Liver (tissue), 3 donors: ENCODE data around the gene IFIT3.

Source experiments
- CTCF ChIP-seq: fragments of 150-350 bp; IDR thresholded peaks from 2 replicates; pipeline ENCODE4 v1.5.1; 2017; ENCODE audit warnings: improper control_type of control experiment, low read depth, low read length; ENCODE audit not compliant: missing input control
- EGR1 ChIP-seq, 2 donors: IDR thresholded peaks; 2 replicates each; pipeline ENCODE4 v1.6.1; 2016 to 2018; ENCODE audit warnings: antibody characterized with exemption in 2 of 2, low read depth in 2 of 2
- GABPA ChIP-seq, 2 donors: IDR thresholded peaks in 1 of 2; conservative IDR thresholded peaks in 1 of 2; 2 replicates each; pipeline ENCODE4 v1.6.1; 2016; ENCODE audit warnings: antibody characterized with exemption in 2 of 2, mild to moderate bottlenecking in 1 of 2, moderate library complexity in 1 of 2
- HNF4G ChIP-seq: IDR thresholded peaks from 2 replicates; pipeline ENCODE4 v1.6.1; 2016; ENCODE audit warnings: antibody characterized with exemption
- JUND ChIP-seq, 2 donors: IDR thresholded peaks; 2 replicates each; pipeline ENCODE4 v1.6.1; 2016; ENCODE audit warnings: antibody characterized with exemption in 2 of 2
- MAX ChIP-seq: IDR thresholded peaks from 2 replicates; pipeline ENCODE4 v1.6.1; 2016; ENCODE audit warnings: antibody characterized with exemption
- NR2F2 ChIP-seq: IDR thresholded peaks from 2 replicates; pipeline ENCODE4 v1.6.1; 2016; ENCODE audit warnings: antibody characterized with exemption
- REST ChIP-seq: IDR thresholded peaks from 2 replicates; pipeline ENCODE4 v1.6.1; 2016; ENCODE audit warnings: antibody characterized with exemption, mild to moderate bottlenecking
- TAF1 ChIP-seq: conservative IDR thresholded peaks from 2 replicates; pipeline ENCODE4 v1.6.1; 2016; ENCODE audit warnings: antibody characterized with exemption, mild to moderate bottlenecking
- YY1 ChIP-seq: IDR thresholded peaks from 2 replicates; pipeline ENCODE4 v1.6.1; 2016; ENCODE audit warnings: antibody characterized with exemption, mild to moderate bottlenecking
- TF ChIP-seq, protein P1 (sequence below): IDR thresholded peaks from 2 replicates; pipeline ENCODE4 v1.6.1; 2016; ENCODE audit warnings: antibody characterized with exemption
- donor health status: healthy.
- donor health status: healthy.

GRCh38 chr10:89351780-89352597 lies 24.2 kb downstream of the IFIT3 start:
- TF ChIP-seq, protein P1, sequence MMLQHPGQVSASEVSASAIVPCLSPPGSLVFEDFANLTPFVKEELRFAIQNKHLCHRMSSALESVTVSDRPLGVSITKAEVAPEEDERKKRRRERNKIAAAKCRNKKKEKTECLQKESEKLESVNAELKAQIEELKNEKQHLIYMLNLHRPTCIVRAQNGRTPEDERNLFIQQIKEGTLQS, result no peak
- TF ChIP-seq YY1, result peak; percentile 93
- TF ChIP-seq CTCF, result no peak
- peak; percentile 93 for TF ChIP-seq NR2F2
- peak; percentile 41 to 86 for TF ChIP-seq EGR1 (IDR thresholded peaks at IDR 0.05; ENCODE audit: low read depth in 2 of 2)
- peak; percentile 92 for TF ChIP-seq MAX
- TF ChIP-seq GABPA (IDR thresholded peaks at IDR 0.05 in 1 of 2, conservative IDR thresholded peaks at IDR 0.05 in 1 of 2), result no peak
- TF ChIP-seq HNF4G, result peak; percentile 66
- TF ChIP-seq REST, result peak; percentile 71
- peak; percentile 6 for TF ChIP-seq TAF1
- TF ChIP-seq JUND (IDR thresholded peaks at IDR 0.05), result peak; percentile 77 to 92
